Measurements from ENCODE around the gene SPATA33.

- TF ChIP-seq, protein P1, sequence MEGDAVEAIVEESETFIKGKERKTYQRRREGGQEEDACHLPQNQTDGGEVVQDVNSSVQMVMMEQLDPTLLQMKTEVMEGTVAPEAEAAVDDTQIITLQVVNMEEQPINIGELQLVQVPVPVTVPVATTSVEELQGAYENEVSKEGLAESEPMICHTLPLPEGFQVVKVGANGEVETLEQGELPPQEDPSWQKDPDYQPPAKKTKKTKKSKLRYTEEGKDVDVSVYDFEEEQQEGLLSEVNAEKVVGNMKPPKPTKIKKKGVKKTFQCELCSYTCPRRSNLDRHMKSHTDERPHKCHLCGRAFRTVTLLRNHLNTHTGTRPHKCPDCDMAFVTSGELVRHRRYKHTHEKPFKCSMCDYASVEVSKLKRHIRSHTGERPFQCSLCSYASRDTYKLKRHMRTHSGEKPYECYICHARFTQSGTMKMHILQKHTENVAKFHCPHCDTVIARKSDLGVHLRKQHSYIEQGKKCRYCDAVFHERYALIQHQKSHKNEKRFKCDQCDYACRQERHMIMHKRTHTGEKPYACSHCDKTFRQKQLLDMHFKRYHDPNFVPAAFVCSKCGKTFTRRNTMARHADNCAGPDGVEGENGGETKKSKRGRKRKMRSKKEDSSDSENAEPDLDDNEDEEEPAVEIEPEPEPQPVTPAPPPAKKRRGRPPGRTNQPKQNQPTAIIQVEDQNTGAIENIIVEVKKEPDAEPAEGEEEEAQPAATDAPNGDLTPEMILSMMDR (IDR thresholded peaks at IDR 0.05), result no peak
- TF ChIP-seq EZH2 (IDR thresholded peaks at IDR 0.05; ENCODE audit: borderline replicate concordance, insufficient read depth, low read depth, low read length, poor library complexity, severe bottlenecking), result no peak
Observed at GRCh38 chr16:89658221-89658879, 714 bp downstream of the SPATA33 start.

All from B cell (primary cell).